ENCODE data around the gene TOX3. TPM values are rescaled to one million over a fixed set of nuclear protein-coding genes. Genes with fewer than 3 reads are reported as not detected.

Gene TOX3
- total and polyA plus RNA-seq, 2 of the 13 experiments (the other 11 are each of a cell fraction or from before 2014, with no cell fraction given), result 14.5 to 98.6 TPM

GRCh38 chr16:52533296-52533695, 13.6 kb downstream of the TOX3 start:
- intact Hi-C loops (cut with micrococcal nuclease; ENCODE audit: unreplicated experiment) (no loop called here), in situ Hi-C loops (cut with HindIII; ENCODE audit: extremely low pct_ligation_motif_present, low pct_unique_long_range_greater_than_20kb) (no loop called here)
- Histone ChIP-seq H3K27me3 (ENCODE audit: control insufficient read depth in 1 of 2, insufficient read depth in 2 of 2, low read length in 2 of 2) (no peaks in the 10 kb centered on the region), H3K27ac (ENCODE audit: extremely low read length, insufficient read depth, low read length) (no peak overlapping the region), H3K9me3 (ENCODE audit: low read length) (no peaks in the 10 kb centered on the region), H3K4me1 (ENCODE audit: insufficient read depth, low read length) (peaks cover 72% of the 10 kb centered on the region), H2AFZ (ENCODE audit: low read length) (no peak overlapping the region), H3K36me3 (replicated peaks in 1 of 2; ENCODE audit: control insufficient read depth in 1 of 2, insufficient read depth in 2 of 2, low read length in 2 of 2) (peaks cover 12 to 55% of the 10 kb centered on the region in 2 experiments), H4K20me1 (ENCODE audit: insufficient read depth, low read length) (peaks cover 75% of the 10 kb centered on the region), H3K9ac (ENCODE audit: insufficient read depth, low read depth, low read length) (no peak overlapping the region), H3K4me2 (ENCODE audit: low read depth, low read length) (no peak overlapping the region), H3K79me2 (ENCODE audit: insufficient read depth, low read length) (peaks cover 98% of the 10 kb centered on the region), H3K4me3 (replicated peaks in 1 of 3; ENCODE audit: insufficient read depth in 1 of 3, low read depth in 2 of 3, low read length in 3 of 3) (no peak overlapping the region)
- ChIA-PET POLR2A (interaction anchor here (0.9 to 1.5 kb wide), 2 partner anchors 15 to 40 kb away, joined by 3 to 5 read pairs; no protein-coding TSS in a partner anchor), CTCF (ENCODE audit: low intra/inter-chr PET ratio, low total read pairs) (no interaction called here)
- FAIRE-seq, result no peak
- no peak for TF ChIP-seq ZNF766 (CRISPR knock-in tag; IDR thresholded peaks at IDR 0.05; ENCODE audit: borderline replicate concordance)
- DNase-seq (ENCODE audit: low spot score), result no peak
- 93% methylated on average over 1 of the region's 1 CpG for WGBS (ENCODE audit: low lambda C conversion rate)
- BruUV-seq (replicated peaks), result no TSS peak
- no peak for ATAC-seq

- intact Hi-C loops (cut with micrococcal nuclease; ENCODE audit: unreplicated experiment), result no loop called here
- CTCF ChIA-PET (ENCODE audit: low intra/inter-chr PET ratio, low total read pairs), result no interaction called here
Observed at GRCh38 chr16:52532384-52532783, 14.6 kb downstream of the TOX3 start.

More at GRCh38 chr16:52532384-52532783, 14.6 kb downstream of the TOX3 start:
- WGBS (ENCODE audit: low lambda C conversion rate), result over 99% methylated on average over 8 of the region's 8 CpGs
- Histone ChIP-seq H3K9me3 (ENCODE audit: low read length) (no peaks in the 10 kb centered on the region), H3K9ac (ENCODE audit: insufficient read depth, low read depth, low read length) (no peak overlapping the region), H3K27me3 (ENCODE audit: control insufficient read depth in 1 of 2, insufficient read depth in 2 of 2, low read length in 2 of 2) (no peaks in the 10 kb centered on the region), H3K36me3 (replicated peaks in 1 of 2; ENCODE audit: control insufficient read depth in 1 of 2, insufficient read depth in 2 of 2, low read length in 2 of 2) (peaks cover 12 to 53% of the 10 kb centered on the region in 2 experiments), H3K27ac (ENCODE audit: extremely low read length, insufficient read depth, low read length) (no peak overlapping the region), H2AFZ (ENCODE audit: low read length) (no peak overlapping the region), H3K4me3 (replicated peaks in 1 of 3; ENCODE audit: insufficient read depth in 1 of 3, low read depth in 2 of 3, low read length in 3 of 3) (no peak overlapping the region), H3K79me2 (ENCODE audit: insufficient read depth, low read length) (peaks cover 98% of the 10 kb centered on the region), H3K4me1 (ENCODE audit: insufficient read depth, low read length) (peaks cover 75% of the 10 kb centered on the region), H3K4me2 (ENCODE audit: low read depth, low read length) (no peak overlapping the region), H4K20me1 (ENCODE audit: insufficient read depth, low read length) (peaks cover 77% of the 10 kb centered on the region)
- ATAC-seq, result no peak
- POLR2A ChIA-PET, result no interaction called here
- BruUV-seq (replicated peaks), result no TSS peak
- FAIRE-seq, result no peak
- no peak for DNase-seq (ENCODE audit: low spot score)
- in situ Hi-C loops (cut with HindIII; ENCODE audit: extremely low pct_ligation_motif_present, low pct_unique_long_range_greater_than_20kb), result no loop called here
- TF ChIP-seq ZNF782 (CRISPR knock-in tag; IDR thresholded peaks at IDR 0.05; ENCODE audit: borderline replicate concordance) (no peak), ZNF333 (CRISPR knock-in tag; IDR thresholded peaks at IDR 0.05; ENCODE audit: borderline replicate concordance) (no peak), ZNF607 (CRISPR knock-in tag; IDR thresholded peaks at IDR 0.05; ENCODE audit: borderline replicate concordance) (no peak), MAFF (IDR thresholded peaks at IDR 0.05; ENCODE audit: low read depth, low read length) (peak; percentile 79), ZNF550 (CRISPR knock-in tag; IDR thresholded peaks at IDR 0.05; ENCODE audit: borderline replicate concordance) (no peak), ZNF383 (CRISPR knock-in tag; IDR thresholded peaks at IDR 0.05; ENCODE audit: borderline replicate concordance) (no peak), ZFP36 (IDR thresholded peaks at IDR 0.05; ENCODE audit: borderline replicate concordance, low read depth, low read length, partially characterized antibody) (no peak), SALL2 (CRISPR knock-in tag; IDR thresholded peaks at IDR 0.05) (no peak), ZZZ3 (CRISPR knock-in tag; IDR thresholded peaks at IDR 0.05; ENCODE audit: borderline replicate concordance) (no peak), MAFK (conservative IDR thresholded peaks at IDR 0.05 in 1 of 2, IDR thresholded peaks at IDR 0.05 in 1 of 2; ENCODE audit: low read length in 2 of 2) (peak; percentile 87 to 92)
